ENCODE measurements around the gene NOL8.

NOL8 gene

DNA sequence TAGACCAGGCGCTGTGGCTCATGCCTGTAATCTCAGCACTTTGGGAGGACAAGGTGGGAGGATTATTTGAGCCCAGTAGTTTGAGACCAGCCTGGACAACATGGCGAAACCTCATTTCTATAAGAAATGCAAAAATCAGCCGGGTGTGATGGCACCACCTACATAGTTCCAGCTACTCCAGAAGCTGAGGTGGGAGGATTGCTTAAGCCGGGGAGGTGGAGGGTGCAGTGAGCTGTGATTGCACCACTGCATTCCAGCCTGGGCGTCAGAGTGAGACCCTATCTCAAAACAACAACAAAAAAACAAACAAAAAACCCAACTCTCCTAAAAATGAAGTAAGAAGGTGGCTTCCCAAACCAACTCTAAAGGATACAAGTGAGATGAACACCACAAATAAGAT is 54.6 kb downstream of the NOL8 start:
- DNase-seq (ENCODE audit: low read depth in 1 of 2, low spot score in 1 of 2): no peak

DNA sequence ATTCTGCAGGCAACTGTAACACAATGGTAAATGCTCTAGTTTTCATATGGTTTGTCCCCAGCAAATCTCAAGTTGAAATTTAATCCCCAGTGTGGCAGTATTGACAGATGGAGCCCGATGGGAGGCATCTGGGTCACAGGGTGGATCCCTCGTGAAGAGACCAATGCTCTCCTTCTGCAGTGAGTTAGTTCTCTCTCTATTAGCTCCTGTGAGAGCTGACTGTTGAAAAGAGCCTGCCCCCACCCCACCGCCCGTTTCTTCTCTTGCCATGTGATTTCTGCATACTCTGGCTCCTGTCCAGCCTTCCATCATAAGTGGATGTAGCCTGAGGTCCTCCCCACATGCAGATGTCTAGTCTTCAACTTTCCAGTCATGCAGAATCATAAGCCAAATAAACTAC is 58.7 kb downstream of the NOL8 start:
- no peak for DNase-seq (ENCODE audit: low read depth in 1 of 2, low spot score in 1 of 2)

DNA sequence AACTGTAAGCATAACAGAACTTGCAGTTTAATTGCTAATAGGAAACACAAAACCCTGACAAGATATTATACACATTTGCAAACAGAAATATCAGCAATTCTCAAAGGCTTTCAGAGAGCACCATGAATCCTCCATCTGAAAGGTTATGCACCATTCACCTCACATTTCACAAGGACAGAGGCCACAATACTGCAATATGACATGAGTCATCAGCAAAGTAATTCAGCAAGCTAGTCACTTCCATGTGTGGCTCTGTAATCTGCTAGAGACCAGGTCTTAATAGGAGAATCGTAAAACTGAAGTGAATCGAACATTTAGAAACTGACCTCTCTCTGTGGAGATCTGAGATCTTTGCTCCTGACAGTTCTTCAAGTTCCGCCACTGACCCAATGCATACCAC is 60.0 kb downstream of the NOL8 start:
- DNase-seq (ENCODE audit: low read depth in 1 of 2, low spot score in 1 of 2): no peak

DNA sequence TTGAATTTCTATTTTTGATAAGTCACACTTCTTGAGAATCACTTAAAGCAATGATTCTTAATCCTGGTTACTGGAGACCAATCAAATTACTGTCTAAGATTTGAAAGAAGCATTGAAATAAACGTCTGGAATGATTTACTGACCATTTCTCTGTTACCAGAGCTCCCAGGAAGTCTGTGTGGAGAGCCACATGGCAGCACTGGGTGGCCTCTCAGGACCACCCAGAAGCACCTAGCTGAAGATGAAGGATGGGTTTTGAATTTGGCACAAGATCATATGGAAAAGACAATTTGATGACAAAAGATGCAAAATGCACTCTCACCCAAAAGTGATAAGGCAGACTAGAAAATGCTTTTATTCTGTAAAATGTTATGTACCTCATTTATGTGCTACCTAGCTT is 62.0 kb downstream of the NOL8 start:
- DNase-seq (ENCODE audit: low read depth in 1 of 2, low spot score in 1 of 2): no peak

DNA sequence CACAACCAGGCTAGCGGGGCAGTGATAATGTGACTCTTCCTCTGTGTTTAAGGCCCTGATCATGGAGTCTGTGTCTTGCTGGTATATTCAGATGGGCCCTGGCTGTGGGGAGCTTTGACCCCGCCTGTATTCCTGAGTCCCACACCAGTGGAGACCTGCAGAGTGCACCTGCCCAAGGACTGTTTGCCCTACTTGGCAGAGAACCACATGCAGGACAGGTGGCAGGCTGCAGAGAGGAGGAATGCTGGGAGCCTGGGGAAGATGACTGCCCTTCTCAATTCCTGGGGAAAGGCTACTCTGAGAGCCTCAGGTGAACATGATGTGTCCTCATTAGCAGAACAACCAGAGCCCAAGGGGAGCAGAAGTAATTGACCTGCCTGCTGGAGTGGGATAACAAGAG is 67.8 kb downstream of the NOL8 start:
- no peak for DNase-seq (ENCODE audit: low read depth in 1 of 2, low spot score in 1 of 2)

DNA sequence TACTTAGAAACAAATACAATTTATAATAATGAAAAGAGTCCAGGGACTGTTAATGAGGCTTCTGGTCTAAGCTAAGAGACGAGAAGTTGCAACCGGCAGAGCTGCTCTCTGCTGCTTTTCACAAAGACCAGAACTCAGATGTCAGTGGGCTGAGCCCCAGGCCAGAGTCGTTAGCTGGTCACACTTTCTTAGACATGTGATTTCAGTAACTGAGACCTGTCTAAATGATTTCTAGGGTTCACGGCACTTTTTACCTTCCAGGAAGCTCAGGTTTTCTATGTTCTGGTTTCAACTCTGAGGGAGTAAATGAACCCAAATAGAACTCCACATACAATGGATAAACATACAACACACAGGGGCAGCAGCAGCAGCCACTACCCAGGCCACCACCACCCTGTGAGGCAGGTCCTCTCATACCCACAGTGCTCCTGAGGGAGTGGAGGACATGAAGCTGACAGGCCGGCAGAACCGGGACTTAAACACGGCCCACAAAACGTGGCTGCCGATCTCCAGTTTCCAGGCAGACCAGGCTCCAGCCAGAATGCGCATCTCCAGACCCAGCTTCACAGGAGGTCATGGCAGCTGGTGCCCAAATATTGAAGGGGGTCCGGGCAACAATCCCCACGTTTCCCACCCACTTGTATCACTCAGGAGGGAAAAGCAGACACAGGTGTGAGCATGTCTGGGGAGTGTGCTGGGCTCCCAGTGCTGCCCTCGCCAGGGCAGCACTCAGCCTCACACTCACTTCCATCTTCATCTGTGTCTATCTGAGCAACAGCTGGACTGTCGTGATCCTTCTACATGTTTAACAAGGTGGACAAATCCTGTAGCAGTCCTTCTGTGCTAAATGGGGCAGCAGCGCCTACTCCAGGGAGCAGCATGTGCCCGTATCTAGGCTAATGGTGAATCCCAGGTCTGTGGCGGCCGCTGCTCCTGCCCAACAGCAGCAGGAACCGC is 70.5 kb downstream of the NOL8 start:
- DNase-seq (ENCODE audit: low read depth in 1 of 2, low spot score in 1 of 2): no peak

DNA sequence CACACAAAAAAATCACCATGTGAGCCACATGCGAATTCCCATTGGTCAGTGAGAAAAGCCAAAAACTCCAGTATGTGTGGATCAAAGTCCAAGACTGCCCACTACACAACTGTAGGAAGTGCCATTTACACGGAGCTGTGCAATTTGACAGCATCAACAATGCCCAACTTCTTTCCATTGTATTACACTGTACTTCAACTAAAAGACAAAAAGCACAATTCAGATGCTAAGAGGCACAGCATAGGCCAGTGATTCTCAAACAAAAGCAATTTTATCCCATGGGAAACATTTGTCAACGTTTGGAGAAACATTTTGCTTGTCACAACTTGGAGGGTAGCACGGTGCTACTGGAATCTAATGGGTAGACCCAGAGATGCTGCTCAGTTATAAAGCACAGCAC is 71.5 kb downstream of the NOL8 start:
- no peak for DNase-seq (ENCODE audit: low read depth in 1 of 2, low spot score in 1 of 2)

DNA sequence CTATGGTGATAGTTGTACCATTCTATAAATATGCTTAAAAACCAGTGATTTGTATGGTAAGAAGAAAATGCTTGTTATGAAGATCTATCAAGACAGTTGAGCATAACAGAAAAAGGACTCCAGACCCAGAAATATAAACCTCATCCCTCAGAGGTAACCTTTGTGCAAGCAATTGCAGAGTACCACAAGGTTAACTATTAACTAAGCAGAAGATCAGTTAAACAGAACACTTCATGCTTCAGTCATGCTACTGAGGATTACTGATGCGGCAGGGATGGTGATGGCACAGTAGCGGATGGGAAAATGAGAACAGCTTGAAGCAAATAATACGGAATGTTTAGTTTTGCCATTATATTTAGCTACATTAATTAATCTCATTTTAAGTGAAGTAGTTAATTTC is 77.2 kb downstream of the NOL8 start:
- DNase-seq (ENCODE audit: low read depth in 1 of 2, low spot score in 1 of 2): no peak

Measured in activated T-helper 1 cell treated with anti-CD3 and anti-CD28 coated beads, Interleukin-2, amount 50 U/mL, for 16 hours (primary cell).